HG02840 (cell line): ENCODE measurements around the gene IL9.
"Not testable (repeated sequence)": the region's sequence is repeated elsewhere in the genome, so short reads cannot be mapped to it uniquely, and the experiment has no call there.

ENCODE experiments used
- ATAC-seq: cut with Tn5 transposase; IDR thresholded peaks from one replicate; pipeline ENCODE4 v1.9.1; 2021; ENCODE audit warnings: mild to moderate bottlenecking, moderate library complexity, moderate number of reproducible peaks; ENCODE audit not compliant: unreplicated experiment, low FRiP score

IL9 gene

GRCh38 chr5:135871268-135871915, 24.2 kb downstream of the IL9 start:
- ATAC-seq: no peak

DNA sequence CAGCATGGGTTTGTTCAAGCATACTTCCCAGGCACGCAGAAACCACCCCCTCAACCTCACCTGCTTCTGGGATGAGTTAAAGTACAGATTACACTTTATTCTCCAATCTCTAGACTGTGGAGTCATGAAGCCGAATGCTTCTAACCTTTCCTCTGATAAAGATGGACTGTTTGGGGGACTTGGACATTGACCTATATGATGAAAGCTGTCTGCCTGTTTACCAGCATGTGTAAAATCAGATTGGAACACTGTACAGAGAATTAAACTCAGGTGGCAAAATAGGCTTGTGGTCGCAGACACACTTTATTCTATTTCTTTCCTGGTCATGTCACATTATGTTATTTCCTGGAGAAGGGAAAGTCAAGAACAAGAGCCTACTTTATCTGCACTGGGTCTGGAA, 25.7 kb downstream of the IL9 start:
- no peak for ATAC-seq

DNA sequence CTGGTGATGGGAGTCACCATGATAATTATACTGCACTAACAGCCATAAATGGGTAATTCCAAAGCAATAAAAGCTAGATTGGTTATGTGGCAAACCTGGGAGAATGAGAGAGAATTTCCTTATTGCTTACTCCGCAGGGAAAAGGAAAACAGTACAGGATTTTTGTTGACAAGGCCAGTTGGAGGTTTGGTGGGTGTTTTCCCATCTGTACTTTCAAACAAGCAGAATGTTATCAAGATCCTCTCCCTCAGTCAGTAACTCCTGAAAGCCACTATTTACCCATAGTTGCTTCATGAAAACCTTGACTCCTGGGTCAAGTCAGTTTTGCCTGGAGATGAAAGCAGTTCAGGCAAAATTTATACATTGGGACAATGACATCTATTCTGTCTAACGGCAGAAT, 26.4 kb downstream of the IL9 start:
- no peak for ATAC-seq

- no peak for ATAC-seq
Observed at GRCh38 chr5:135868681-135869080, 27.0 kb downstream of the IL9 start.

- no peak for ATAC-seq
Observed at GRCh38 chr5:135867599-135867998, 28.0 kb downstream of the IL9 start.

DNA sequence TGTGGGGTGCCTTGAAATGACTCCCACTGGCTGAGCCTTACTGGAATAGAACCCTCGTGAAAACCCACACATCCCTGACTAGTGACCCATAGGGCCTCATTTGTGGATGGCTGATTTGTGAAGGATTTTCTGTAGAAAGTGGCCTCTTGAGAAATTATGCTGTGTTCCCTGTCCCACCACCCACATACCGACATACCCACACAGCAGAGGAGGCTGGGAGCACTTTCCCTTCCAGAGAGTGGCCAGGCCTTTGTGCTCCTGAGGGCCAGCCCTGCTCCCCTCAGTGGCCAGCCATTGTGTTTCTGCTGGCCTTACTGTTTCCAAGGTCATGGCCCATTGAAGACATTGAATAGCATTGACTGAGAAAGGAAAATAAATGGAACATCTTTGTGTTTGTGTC, 29.6 kb downstream of the IL9 start:
- ATAC-seq: no peak

DNA sequence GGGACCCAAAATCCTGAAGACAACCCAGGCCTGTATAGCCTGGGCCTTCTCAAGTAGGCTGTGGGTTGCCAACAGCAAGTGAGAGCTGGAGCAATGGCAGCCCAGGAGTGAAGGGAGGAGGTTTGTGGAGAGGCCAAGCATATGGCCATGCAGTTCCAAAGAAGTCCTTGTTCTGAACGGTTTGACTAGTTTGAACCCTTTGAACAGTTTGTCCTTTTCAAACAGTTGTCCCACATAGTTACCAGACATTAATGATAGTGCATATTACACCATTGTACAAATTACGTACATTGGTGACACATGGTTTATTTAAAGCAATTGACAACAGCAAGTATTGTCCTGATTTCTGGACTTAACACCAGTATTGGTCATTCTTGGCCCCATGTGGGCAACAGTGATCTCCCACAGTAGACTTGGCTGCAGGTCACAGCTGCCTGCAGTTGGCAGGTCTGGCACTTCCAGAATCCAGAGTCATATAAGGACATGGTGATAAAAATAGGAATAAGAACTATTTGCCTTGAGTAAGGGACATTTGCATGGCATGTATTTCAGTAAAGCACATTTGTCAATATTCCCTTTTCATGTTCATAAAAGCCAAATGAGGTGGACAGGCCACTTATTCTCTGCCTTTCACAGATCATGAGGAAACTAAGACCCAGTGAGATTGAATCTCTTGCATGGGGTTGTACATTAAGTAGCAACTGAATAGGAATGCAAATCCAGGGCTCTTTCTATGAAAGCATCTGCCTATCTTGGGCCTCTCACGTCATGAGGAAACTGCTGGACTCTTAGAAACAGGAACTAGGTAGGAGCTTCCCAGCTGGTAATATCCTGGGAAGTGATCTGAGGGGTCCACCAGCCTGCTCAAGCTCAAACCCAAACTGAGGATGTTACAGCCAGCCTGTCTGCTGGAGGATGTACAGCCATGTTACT, 30.9 kb downstream of the IL9 start:
- no peak for ATAC-seq

- no peak for ATAC-seq
Observed at GRCh38 chr5:135862744-135863143, 32.9 kb downstream of the IL9 start.

DNA sequence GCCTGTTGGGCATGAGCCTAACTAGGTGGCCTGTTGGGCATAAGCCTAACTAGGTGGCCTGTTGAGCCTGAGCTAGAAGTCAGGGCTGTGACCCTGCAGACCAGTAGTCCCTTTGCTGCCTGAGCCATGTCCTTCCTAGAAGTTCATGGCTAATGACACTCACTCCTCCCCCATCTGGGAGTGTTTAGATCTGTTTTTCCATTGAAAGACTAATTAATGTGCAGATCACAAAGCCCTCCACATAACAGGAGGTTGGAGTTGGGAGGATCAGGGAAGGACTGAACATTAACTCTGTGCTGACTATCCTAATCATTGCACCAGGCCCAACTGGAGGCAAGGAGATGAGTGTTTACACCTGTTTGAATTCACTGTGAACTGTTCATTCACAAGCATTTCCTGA, 33.6 kb downstream of the IL9 start:
- ATAC-seq: no peak

GRCh38 chr5:135861641-135862040, 34.0 kb downstream of the IL9 start:
- ATAC-seq: no peak

DNA sequence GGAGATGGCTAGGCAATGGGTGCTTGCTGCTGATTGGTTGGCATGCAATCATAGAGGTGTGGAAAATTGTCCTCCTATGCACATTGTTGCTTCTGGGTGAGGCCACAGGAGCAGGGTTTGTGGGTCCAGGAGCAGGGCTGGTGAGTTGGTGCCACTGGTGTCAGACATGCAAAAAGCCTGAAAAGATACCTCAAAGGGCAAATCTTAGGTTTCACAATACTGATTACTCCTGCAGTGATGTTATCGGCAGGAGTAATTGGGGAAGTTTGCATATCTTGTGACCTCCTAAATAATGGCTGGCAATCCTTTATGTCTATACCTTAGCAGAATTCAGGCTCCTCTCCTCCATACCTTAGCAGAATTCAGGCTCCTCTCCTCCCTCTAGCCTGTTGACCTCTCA, 36.0 kb downstream of the IL9 start:
- ATAC-seq: no peak

DNA sequence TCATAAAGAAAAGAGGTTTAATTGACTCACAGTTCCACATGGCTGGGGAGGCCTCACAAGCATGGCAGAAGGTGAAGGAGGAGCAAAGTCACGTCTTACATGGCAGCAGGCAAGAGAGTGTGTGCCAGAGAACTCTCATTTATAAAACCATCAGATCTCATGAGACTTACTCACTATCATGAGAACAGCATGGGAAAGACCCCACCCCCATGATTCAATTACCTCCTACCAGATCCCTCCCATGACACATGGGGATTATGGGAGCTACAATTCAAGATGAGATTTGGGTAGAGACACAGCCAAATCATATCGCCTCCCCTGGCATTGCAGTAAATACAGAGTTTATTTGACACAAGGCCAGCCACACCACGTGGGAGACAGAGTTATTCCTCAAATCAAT, 36.5 kb downstream of the IL9 start:
- not testable (repeated sequence) for ATAC-seq

GRCh38 chr5:135857630-135858311, 37.9 kb downstream of the IL9 start:
- ATAC-seq: no peak

- ATAC-seq: no peak
Observed at GRCh38 chr5:135851915-135852845, 43.5 kb downstream of the IL9 start.

DNA sequence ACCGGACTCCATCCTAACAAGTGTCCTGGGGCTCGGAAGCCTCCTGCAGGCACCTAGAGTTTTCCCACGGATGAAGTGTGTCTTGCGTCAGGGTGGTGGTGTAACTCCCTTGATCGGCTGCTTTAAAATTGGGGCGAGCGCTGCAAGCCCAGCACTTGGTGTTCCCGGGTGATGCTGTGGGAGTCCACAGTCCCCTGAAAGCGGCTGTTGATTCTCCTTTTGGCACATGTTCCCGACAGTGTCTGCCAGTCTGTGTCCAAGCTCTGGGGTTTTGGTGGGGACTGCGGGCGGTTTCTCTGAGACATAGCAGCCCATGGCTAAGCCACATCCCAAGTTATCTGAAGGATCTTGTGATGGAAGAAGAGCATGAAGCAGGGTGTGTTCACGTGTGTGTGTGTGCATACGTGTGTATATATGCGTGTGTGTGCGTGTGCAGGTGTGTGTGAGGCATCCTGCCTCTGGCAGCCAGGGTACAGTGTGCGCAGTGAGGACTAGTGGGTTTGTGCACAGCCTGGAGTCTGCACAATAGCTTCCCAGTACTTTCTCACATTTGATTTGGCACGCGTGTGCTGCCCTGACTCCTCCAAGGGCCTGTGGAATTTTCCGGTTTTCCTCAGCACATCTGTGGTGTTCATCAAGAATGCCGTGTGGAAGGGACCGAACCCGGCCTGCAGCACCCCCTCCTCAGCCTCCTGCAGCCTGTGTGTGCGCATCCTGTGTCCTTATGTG, 44.3 kb downstream of the IL9 start:
- ATAC-seq: no peak

DNA sequence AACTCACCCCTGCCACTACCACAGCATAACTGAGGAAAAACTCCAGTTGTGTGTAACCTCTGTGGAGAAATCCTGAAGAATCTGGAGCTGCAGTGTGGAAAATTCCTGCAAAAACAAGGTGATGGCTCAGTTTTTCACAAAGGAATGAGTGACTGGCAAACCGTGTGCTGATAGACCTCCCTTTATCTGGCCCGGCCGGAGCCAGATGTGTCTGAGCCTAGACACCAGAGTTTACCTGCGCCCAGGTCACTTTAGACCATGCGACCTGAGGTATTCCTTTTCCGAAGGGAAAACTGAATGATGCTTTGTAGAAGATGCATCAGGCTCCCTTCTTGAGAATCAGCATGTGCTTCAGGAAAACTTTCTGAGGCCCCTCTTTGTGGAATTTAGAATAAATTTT, 45.0 kb downstream of the IL9 start:
- no peak for ATAC-seq

DNA sequence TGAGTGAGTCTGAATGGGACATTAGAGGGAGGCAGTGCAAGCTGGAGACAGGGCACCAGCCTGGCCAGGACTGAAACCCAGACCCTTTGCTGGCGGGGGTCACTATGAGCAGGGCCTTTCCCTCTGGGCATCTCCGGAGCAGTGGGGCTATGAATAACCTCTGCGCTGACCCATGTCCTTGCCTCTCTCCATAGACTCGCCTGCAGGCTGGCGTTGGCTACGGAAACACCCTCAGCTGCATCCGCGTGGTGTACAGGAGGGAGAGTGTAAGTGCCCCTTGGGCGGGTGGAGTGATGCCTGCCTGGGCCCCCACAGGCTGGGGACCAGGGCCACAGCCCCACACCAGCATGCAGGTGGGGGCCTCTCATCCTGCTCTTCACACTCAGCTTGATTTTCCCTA, 45.4 kb downstream of the IL9 start:
- no peak for ATAC-seq

- no peak for ATAC-seq
Observed at GRCh38 chr5:135847976-135848375, 47.7 kb downstream of the IL9 start.

GRCh38 chr5:135846311-135846710, 49.3 kb downstream of the IL9 start:
- no peak for ATAC-seq
